A549 (cell line): ENCODE measurements around the gene MBP.

Experiments used
- CTCF ChIP-seq: fragments of >200 bp; sonication (Bioruptor Twin); formaldehyde crosslinking; IDR thresholded peaks from 3 replicates; pipeline ENCODE4 v1.5.1; 2016
- RFX5 ChIP-seq: fragments of 450-650 bp; IDR thresholded peaks from 2 replicates; pipeline ENCODE4 v1.7.1; 2014; ENCODE audit warnings: antibody characterized with exemption, mild to moderate bottlenecking, moderate library complexity

- TF ChIP-seq RFX5 (no peak), CTCF (no peak)
These were observed 35.4 kb downstream of the MBP start for GRCh38 chr18:77096936-77097886.
